Measurements from ENCODE around the gene IVNS1ABP. TPM values are rescaled to one million over a fixed set of nuclear protein-coding genes. Genes with fewer than 3 reads are reported as not detected.
"Not testable (repeated sequence)": the region's sequence is repeated elsewhere in the genome, so short reads cannot be mapped to it uniquely, and the experiment has no call there.

IVNS1ABP gene
- total and polyA plus RNA-seq, 2 of the 13 experiments (the other 11 are each of a cell fraction or from before 2014, with no cell fraction given), result 49.1 to 51.7 TPM

- DNase-seq (ENCODE audit: low spot score); H3K36me3 ChIP-seq (replicated peaks in 1 of 2; ENCODE audit: control insufficient read depth in 1 of 2, insufficient read depth in 2 of 2, low read length in 2 of 2); FAIRE-seq; POLR2A ChIA-PET; BruUV-seq (replicated peaks); in situ Hi-C loops (cut with HindIII; ENCODE audit: extremely low pct_ligation_motif_present, low pct_unique_long_range_greater_than_20kb); H3K9ac ChIP-seq (ENCODE audit: insufficient read depth, low read depth, low read length); CTCF ChIA-PET (ENCODE audit: low intra/inter-chr PET ratio, low total read pairs); H3K4me3 ChIP-seq (replicated peaks in 1 of 3; ENCODE audit: insufficient read depth in 1 of 3, low read depth in 2 of 3, low read length in 3 of 3); ATAC-seq; H3K27ac ChIP-seq (ENCODE audit: extremely low read length, insufficient read depth, low read length); H3K27me3 ChIP-seq (ENCODE audit: control insufficient read depth in 1 of 2, insufficient read depth in 2 of 2, low read length in 2 of 2); intact Hi-C loops (cut with micrococcal nuclease; ENCODE audit: unreplicated experiment); H3K9me3 ChIP-seq (ENCODE audit: low read length); H2AFZ ChIP-seq (ENCODE audit: low read length); H3K4me2 ChIP-seq (ENCODE audit: low read depth, low read length); H4K20me1 ChIP-seq (ENCODE audit: insufficient read depth, low read length): not testable (repeated sequence)
- 98% methylated on average over 7 of the region's 7 CpGs for WGBS (ENCODE audit: low lambda C conversion rate)
- Histone ChIP-seq H3K4me1 (ENCODE audit: insufficient read depth, low read length) (peaks cover 38% of the 10 kb centered on the region), H3K79me2 (ENCODE audit: insufficient read depth, low read length) (peaks cover 12% of the 10 kb centered on the region)
- 0 out of 2 replicates have a peak, but pooled peaks have one; percentile 20 for TF ChIP-seq NFYB (CRISPR knock-in tag; IDR thresholded peaks at IDR 0.05)
Observed at GRCh38 chr1:185321104-185321503, 4.1 kb upstream of the IVNS1ABP start.

- Histone ChIP-seq H2AFZ (ENCODE audit: low read length) (no peak overlapping the region), H3K4me2 (ENCODE audit: low read depth, low read length) (no peak overlapping the region), H3K4me3 (replicated peaks in 1 of 3; ENCODE audit: insufficient read depth in 1 of 3, low read depth in 2 of 3, low read length in 3 of 3) (no peak overlapping the region), H4K20me1 (ENCODE audit: insufficient read depth, low read length) (peaks cover 19% of the 10 kb centered on the region), H3K9ac (ENCODE audit: insufficient read depth, low read depth, low read length) (no peak overlapping the region), H3K4me1 (ENCODE audit: insufficient read depth, low read length) (peaks cover 37% of the 10 kb centered on the region), H3K36me3 (replicated peaks in 1 of 2; ENCODE audit: control insufficient read depth in 1 of 2, insufficient read depth in 2 of 2, low read length in 2 of 2) (no peaks in the 10 kb centered on the region), H3K9me3 (ENCODE audit: low read length) (no peaks in the 10 kb centered on the region), H3K27me3 (ENCODE audit: control insufficient read depth in 1 of 2, insufficient read depth in 2 of 2, low read length in 2 of 2) (no peaks in the 10 kb centered on the region), H3K79me2 (ENCODE audit: insufficient read depth, low read length) (peaks cover 31% of the 10 kb centered on the region), H3K27ac (ENCODE audit: extremely low read length, insufficient read depth, low read length) (no peak overlapping the region)
- ChIA-PET CTCF (ENCODE audit: low intra/inter-chr PET ratio, low total read pairs) (no interaction called here), POLR2A (interaction anchor here (2.5 kb wide), 1 partner anchor 31 kb away, joined by 13 read pairs; no protein-coding TSS in a partner anchor)
- ATAC-seq, result no peak
- intact Hi-C loops (cut with micrococcal nuclease; ENCODE audit: unreplicated experiment), result loop anchor here (5.0 kb wide), 2 partner anchors 162 to 363 kb away; partner anchors contain the start of genes SWT1 and TRMT1L
- FAIRE-seq, result no peak
- in situ Hi-C loops (cut with HindIII; ENCODE audit: extremely low pct_ligation_motif_present, low pct_unique_long_range_greater_than_20kb), result loop anchor here (10.0 kb wide), 1 partner anchor 366 kb away; no protein-coding TSS in a partner anchor
- 67% methylated on average over 1 of the region's 1 CpG for WGBS (ENCODE audit: low lambda C conversion rate)
- no TSS peak for BruUV-seq (replicated peaks)
- DNase-seq (ENCODE audit: low spot score), result no peak
- TF ChIP-seq ZNF570 (CRISPR knock-in tag; IDR thresholded peaks at IDR 0.05; ENCODE audit: borderline replicate concordance), result no peak
- TF ChIP-seq NAIF1 (CRISPR knock-in tag; IDR thresholded peaks at IDR 0.05; ENCODE audit: borderline replicate concordance), result no peak
- TF ChIP-seq CHD4 (IDR thresholded peaks at IDR 0.05; ENCODE audit: borderline replicate concordance, low read length), result no peak
- no peak for TF ChIP-seq HNF1A (IDR thresholded peaks at IDR 0.05; ENCODE audit: low read depth)
- TF ChIP-seq HNF1A (CRISPR knock-in tag; IDR thresholded peaks at IDR 0.05; ENCODE audit: borderline replicate concordance), result no peak
- TF ChIP-seq DBP (CRISPR knock-in tag; IDR thresholded peaks at IDR 0.05; ENCODE audit: not compliant biosample characterization), result no peak
Observed at GRCh38 chr1:185319139-185319475, 2.1 kb upstream of the IVNS1ABP start.

All from HepG2 (cell line).